ENCODE measurements around the gene LHPP.

The LHPP gene

GRCh38 chr10:124486635-124487034 is 25.0 kb downstream of the LHPP start:
- TF ChIP-seq, protein P1, sequence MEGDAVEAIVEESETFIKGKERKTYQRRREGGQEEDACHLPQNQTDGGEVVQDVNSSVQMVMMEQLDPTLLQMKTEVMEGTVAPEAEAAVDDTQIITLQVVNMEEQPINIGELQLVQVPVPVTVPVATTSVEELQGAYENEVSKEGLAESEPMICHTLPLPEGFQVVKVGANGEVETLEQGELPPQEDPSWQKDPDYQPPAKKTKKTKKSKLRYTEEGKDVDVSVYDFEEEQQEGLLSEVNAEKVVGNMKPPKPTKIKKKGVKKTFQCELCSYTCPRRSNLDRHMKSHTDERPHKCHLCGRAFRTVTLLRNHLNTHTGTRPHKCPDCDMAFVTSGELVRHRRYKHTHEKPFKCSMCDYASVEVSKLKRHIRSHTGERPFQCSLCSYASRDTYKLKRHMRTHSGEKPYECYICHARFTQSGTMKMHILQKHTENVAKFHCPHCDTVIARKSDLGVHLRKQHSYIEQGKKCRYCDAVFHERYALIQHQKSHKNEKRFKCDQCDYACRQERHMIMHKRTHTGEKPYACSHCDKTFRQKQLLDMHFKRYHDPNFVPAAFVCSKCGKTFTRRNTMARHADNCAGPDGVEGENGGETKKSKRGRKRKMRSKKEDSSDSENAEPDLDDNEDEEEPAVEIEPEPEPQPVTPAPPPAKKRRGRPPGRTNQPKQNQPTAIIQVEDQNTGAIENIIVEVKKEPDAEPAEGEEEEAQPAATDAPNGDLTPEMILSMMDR (IDR thresholded peaks at IDR 0.05; ENCODE audit: low read depth, low read length, poor library complexity, severe bottlenecking) = no peak
- no peak for TF ChIP-seq EZH2phosphoT487 (IDR thresholded peaks at IDR 0.05; ENCODE audit: borderline replicate concordance, low read length)
- Histone ChIP-seq H3K27ac (ENCODE audit: low read depth, low read length) (no peak overlapping the region), H3K4me1 (ENCODE audit: control insufficient read depth, low read length) (peaks cover 7% of the 10 kb centered on the region), H3K36me3 (ENCODE audit: control insufficient read depth, low read length) (no peaks in the 10 kb centered on the region), H3K9me3 (ENCODE audit: control insufficient read depth, insufficient read depth, low read length) (0 out of 2 replicates have a peak, but pooled peaks cover 5% of the 10 kb centered on the region), H3K79me2 (ENCODE audit: control insufficient read depth, low read length) (no peaks in the 10 kb centered on the region), H3K4me3 (ENCODE audit: low read length) (no peak overlapping the region), H3K4me2 (ENCODE audit: low read length) (no peak overlapping the region), H4K20me1 (ENCODE audit: control insufficient read depth, insufficient read depth, low read depth, low read length) (no peaks in the 10 kb centered on the region), H3K27me3 (ENCODE audit: control insufficient read depth, low read length) (no peaks in the 10 kb centered on the region), H3F3A (ENCODE audit: control insufficient read depth, insufficient read depth) (no peaks in the 10 kb centered on the region), H3K9me2 (replicated peaks; ENCODE audit: control insufficient read depth, low read length) (no peaks in the 10 kb centered on the region)

GRCh38 chr10:124491105-124491504 is 29.5 kb downstream of the LHPP start:
- Histone ChIP-seq H3K27ac (ENCODE audit: low read depth, low read length) (no peak overlapping the region), H3F3A (ENCODE audit: control insufficient read depth, insufficient read depth) (no peaks in the 10 kb centered on the region), H3K79me2 (ENCODE audit: control insufficient read depth, low read length) (no peaks in the 10 kb centered on the region), H3K4me2 (ENCODE audit: low read length) (no peak overlapping the region), H3K4me3 (ENCODE audit: low read length) (no peak overlapping the region), H3K4me1 (ENCODE audit: control insufficient read depth, low read length) (peaks cover 10% of the 10 kb centered on the region), H3K9me2 (replicated peaks; ENCODE audit: control insufficient read depth, low read length) (no peaks in the 10 kb centered on the region), H3K27me3 (ENCODE audit: control insufficient read depth, low read length) (0 out of 2 replicates have a peak, but pooled peaks cover 2% of the 10 kb centered on the region), H3K9me3 (ENCODE audit: control insufficient read depth, insufficient read depth, low read length) (0 out of 2 replicates have a peak, but pooled peaks cover 5% of the 10 kb centered on the region), H3K36me3 (ENCODE audit: control insufficient read depth, low read length) (no peaks in the 10 kb centered on the region), H4K20me1 (ENCODE audit: control insufficient read depth, insufficient read depth, low read depth, low read length) (no peaks in the 10 kb centered on the region)
- TF ChIP-seq, protein P1 (IDR thresholded peaks at IDR 0.05; ENCODE audit: low read depth, low read length, poor library complexity, severe bottlenecking) = no peak
- no peak for TF ChIP-seq EZH2phosphoT487 (IDR thresholded peaks at IDR 0.05; ENCODE audit: borderline replicate concordance, low read length)

- Histone ChIP-seq H3K36me3 (ENCODE audit: control insufficient read depth, low read length) (no peaks in the 10 kb centered on the region), H3K4me2 (ENCODE audit: low read length) (no peak overlapping the region), H3K79me2 (ENCODE audit: control insufficient read depth, low read length) (no peaks in the 10 kb centered on the region), H3K9me2 (replicated peaks; ENCODE audit: control insufficient read depth, low read length) (no peaks in the 10 kb centered on the region), H3K9me3 (ENCODE audit: control insufficient read depth, insufficient read depth, low read length) (0 out of 2 replicates have a peak, but pooled peaks cover under 1% of the 10 kb centered on the region), H4K20me1 (ENCODE audit: control insufficient read depth, insufficient read depth, low read depth, low read length) (no peaks in the 10 kb centered on the region), H3F3A (ENCODE audit: control insufficient read depth, insufficient read depth) (no peaks in the 10 kb centered on the region), H3K4me1 (ENCODE audit: control insufficient read depth, low read length) (peaks cover 10% of the 10 kb centered on the region), H3K4me3 (ENCODE audit: low read length) (no peak overlapping the region), H3K27ac (ENCODE audit: low read depth, low read length) (no peak overlapping the region), H3K27me3 (ENCODE audit: control insufficient read depth, low read length) (0 out of 2 replicates have a peak, but pooled peaks cover 2% of the 10 kb centered on the region)
- TF ChIP-seq EZH2phosphoT487 (IDR thresholded peaks at IDR 0.05; ENCODE audit: borderline replicate concordance, low read length) = no peak
- TF ChIP-seq, protein P1 (IDR thresholded peaks at IDR 0.05; ENCODE audit: low read depth, low read length, poor library complexity, severe bottlenecking) = no peak
Observed at GRCh38 chr10:124492266-124492665, 30.6 kb downstream of the LHPP start.
